Measurements from ENCODE around the gene PRDM11. TPM values are rescaled to one million over a fixed set of nuclear protein-coding genes. Genes with fewer than 3 reads are reported as not detected.

Gene PRDM11
- polyA plus RNA-seq, 1 experiment: 2.6 TPM

GRCh38 chr11:45105233-45105983 lies 41.0 kb upstream of the PRDM11 start:
- TF ChIP-seq, protein P1, sequence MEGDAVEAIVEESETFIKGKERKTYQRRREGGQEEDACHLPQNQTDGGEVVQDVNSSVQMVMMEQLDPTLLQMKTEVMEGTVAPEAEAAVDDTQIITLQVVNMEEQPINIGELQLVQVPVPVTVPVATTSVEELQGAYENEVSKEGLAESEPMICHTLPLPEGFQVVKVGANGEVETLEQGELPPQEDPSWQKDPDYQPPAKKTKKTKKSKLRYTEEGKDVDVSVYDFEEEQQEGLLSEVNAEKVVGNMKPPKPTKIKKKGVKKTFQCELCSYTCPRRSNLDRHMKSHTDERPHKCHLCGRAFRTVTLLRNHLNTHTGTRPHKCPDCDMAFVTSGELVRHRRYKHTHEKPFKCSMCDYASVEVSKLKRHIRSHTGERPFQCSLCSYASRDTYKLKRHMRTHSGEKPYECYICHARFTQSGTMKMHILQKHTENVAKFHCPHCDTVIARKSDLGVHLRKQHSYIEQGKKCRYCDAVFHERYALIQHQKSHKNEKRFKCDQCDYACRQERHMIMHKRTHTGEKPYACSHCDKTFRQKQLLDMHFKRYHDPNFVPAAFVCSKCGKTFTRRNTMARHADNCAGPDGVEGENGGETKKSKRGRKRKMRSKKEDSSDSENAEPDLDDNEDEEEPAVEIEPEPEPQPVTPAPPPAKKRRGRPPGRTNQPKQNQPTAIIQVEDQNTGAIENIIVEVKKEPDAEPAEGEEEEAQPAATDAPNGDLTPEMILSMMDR (IDR thresholded peaks at IDR 0.05; ENCODE audit: low read depth, low read length): peak; percentile 92
- no peak for DNase-seq (ENCODE audit: low read depth, low spot score)
- POLR2A ChIA-PET: interaction anchor here (1.1 to 1.5 kb wide), 3 partner anchors 169 to 178 kb away, joined by 3 to 9 read pairs (median 7); no protein-coding TSS in a partner anchor
- no peak overlapping the region for H3K27ac ChIP-seq (ENCODE audit: low read depth, low read length)
- H3K4me3 ChIP-seq (ENCODE audit: low read depth, low read length): no peak overlapping the region
- peaks cover 36% of the 10 kb centered on the region for H3K27me3 ChIP-seq (ENCODE audit: control insufficient read depth, insufficient read depth, low read length)
- CTCF ChIA-PET: interaction anchor here (0.7 to 18.6 kb wide), 33 partner anchors 8 to 666 kb away, joined by 3 to 713 read pairs (median 5); partner anchors contain the start of gene TP53I11
- no peaks in the 10 kb centered on the region; the same call in 1 of the 2 replicates for H3K9me3 ChIP-seq (ENCODE audit: control insufficient read depth, insufficient read depth, low read length)

- ChIA-PET POLR2A (interaction anchor here (1.1 to 1.4 kb wide), 2 partner anchors 169 to 179 kb away, joined by 3 to 9 read pairs; no protein-coding TSS in a partner anchor), CTCF (interaction anchor here (0.6 to 18.6 kb wide), 14 partner anchors 18 to 227 kb away, joined by 3 to 713 read pairs (median 6); no protein-coding TSS in a partner anchor)
- peaks cover 32% of the 10 kb centered on the region for H3K27me3 ChIP-seq (ENCODE audit: control insufficient read depth, insufficient read depth, low read length)
- no peak for DNase-seq (ENCODE audit: low read depth, low spot score)
- no peak overlapping the region for H3K27ac ChIP-seq (ENCODE audit: low read depth, low read length)
- H3K9me3 ChIP-seq (ENCODE audit: control insufficient read depth, insufficient read depth, low read length): no peaks in the 10 kb centered on the region; the same call in 1 of the 2 replicates
- TF ChIP-seq, protein P1 (IDR thresholded peaks at IDR 0.05; ENCODE audit: low read depth, low read length): no peak
- no peak overlapping the region for H3K4me3 ChIP-seq (ENCODE audit: low read depth, low read length)
Observed at GRCh38 chr11:45105984-45106375, 40.5 kb upstream of the PRDM11 start.

- Histone ChIP-seq H3K27ac (ENCODE audit: low read depth, low read length) (no peak overlapping the region), H3K4me3 (ENCODE audit: low read depth, low read length) (no peak overlapping the region), H3K9me3 (ENCODE audit: control insufficient read depth, insufficient read depth, low read length) (no peaks in the 10 kb centered on the region; the same call in 1 of the 2 replicates), H3K27me3 (ENCODE audit: control insufficient read depth, insufficient read depth, low read length) (peaks cover 32% of the 10 kb centered on the region)
- POLR2A ChIA-PET: no interaction called here
- DNase-seq (ENCODE audit: low read depth, low spot score): no peak
- TF ChIP-seq, protein P1 (IDR thresholded peaks at IDR 0.05; ENCODE audit: low read depth, low read length): no peak
- CTCF ChIA-PET: interaction anchor here (0.6 to 18.6 kb wide), 5 partner anchors 28 to 195 kb away, joined by 3 to 713 read pairs (median 9); no protein-coding TSS in a partner anchor
Observed at GRCh38 chr11:45106440-45106839, 40.0 kb upstream of the PRDM11 start.

DNA sequence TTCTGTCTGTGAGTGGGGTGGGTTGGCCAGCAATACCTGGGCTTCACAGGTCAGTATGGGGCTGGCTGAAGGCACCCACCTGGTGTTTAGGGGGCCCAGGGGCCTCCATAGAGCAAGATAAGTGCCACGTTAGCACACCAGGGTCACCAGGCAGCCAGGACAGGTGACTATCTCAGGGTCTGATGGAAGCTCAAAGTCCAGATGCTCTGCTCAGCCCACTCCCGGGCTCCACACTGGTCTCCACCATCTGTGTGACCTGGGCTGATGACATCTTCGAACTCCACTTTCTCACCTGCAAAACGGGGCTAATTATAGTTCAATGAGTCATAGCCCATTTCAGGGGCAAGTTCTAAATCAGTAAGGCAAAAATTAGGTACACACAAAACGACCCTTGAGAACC lies 39.4 kb upstream of the PRDM11 start:
- no peak overlapping the region for H3K27ac ChIP-seq (ENCODE audit: low read depth, low read length)
- H3K4me3 ChIP-seq (ENCODE audit: low read depth, low read length): no peak overlapping the region
- no peaks in the 10 kb centered on the region; the same call in 1 of the 2 replicates for H3K9me3 ChIP-seq (ENCODE audit: control insufficient read depth, insufficient read depth, low read length)
- ChIA-PET POLR2A (no interaction called here), CTCF (interaction anchor here (0.6 to 18.6 kb wide), 4 partner anchors 10 to 203 kb away, joined by 3 to 713 read pairs (median 154); no protein-coding TSS in a partner anchor)
- H3K27me3 ChIP-seq (ENCODE audit: control insufficient read depth, insufficient read depth, low read length): peaks cover 32% of the 10 kb centered on the region
- TF ChIP-seq, protein P1 (IDR thresholded peaks at IDR 0.05; ENCODE audit: low read depth, low read length): no peak
- DNase-seq (ENCODE audit: low read depth, low spot score): no peak
